Left lung (tissue), 10 donors: ENCODE results near the gene SMYD4. TPM values are rescaled to one million over a fixed set of nuclear protein-coding genes. Genes with fewer than 3 reads are reported as not detected.

Experiments
- ATAC-seq: fragments of 200-7000 bp; cut with Tn5 transposase; one replicate; pipeline ENCODE4 v1.9.1; 2020; ENCODE audit warnings: moderate library complexity
- DNase-seq, 4 donors: peaks; one replicate each; pipeline ENCODE4 v3.0.0-alpha.2; 2013 to 2020
- H3K27ac ChIP-seq, 2 donors: fragments of 200-600 bp; sonication (generic) in 1 of 2; one replicate each; pipeline versions ENCODE4 v1.5.0 to v1.8.0; 2020 to 2021
- H3K27me3 ChIP-seq, 2 donors: fragments of 200-600 bp; sonication (generic) in 1 of 2; one replicate each; pipeline versions ENCODE4 v1.5.0 to v1.8.0; 2020 to 2021
- H3K36me3 ChIP-seq, 2 donors: fragments of 200-600 bp; sonication (generic) in 1 of 2; one replicate each; pipeline versions ENCODE4 v1.5.0 to v1.8.0; 2020 to 2021
- H3K4me1 ChIP-seq, 2 donors: fragments of 200-600 bp; one replicate each; pipeline ENCODE4 v1.8.0; 2021
- H3K4me3 ChIP-seq, 2 donors: fragments of 200-600 bp; sonication (generic) in 1 of 2; one replicate each; pipeline versions ENCODE4 v1.5.0 to v1.8.0; 2020 to 2021; ENCODE audit warnings: mild to moderate bottlenecking in 1 of 2
- H3K9me3 ChIP-seq, 2 donors: fragments of 200-600 bp; sonication (generic) in 1 of 2; one replicate each; pipeline versions ENCODE4 v1.5.0 to v1.8.0; 2020 to 2021
- intact Hi-C, 2 donors: fragments of 100-400 bp; cut with DNase I; formaldehyde crosslinking; loops; one replicate each; pipeline versions ENCODE4 v1.11.2 to v1.14.2; 2022
- polyA plus RNA-seq, 6 donors: library from polyadenylated mRNA; unstranded; fragments of 120-200 nt; gene quantifications; one replicate each; pipeline ENCODE4 v1.2.1, GENCODE V29; 2013; ENCODE audit not compliant: insufficient read length in 6 of 6
- total RNA-seq, 2 donors: library from RNA; stranded (reverse); fragmentation: NEBNext Ultra II Directional; extraction: Animal tissue kit (Norgen Biotek cat#: 25700); gene quantifications; one replicate each; pipeline ENCODE4 v1.2.1, GENCODE V29; 2021
- TF ChIP-seq, protein P1 (sequence below), 2 donors: fragments of 200-600 bp; sonication (generic) in 1 of 2; IDR thresholded peaks; one replicate each; pipeline versions ENCODE4 v1.5.0 to v1.8.0; 2021; ENCODE audit warnings: antibody characterized with exemption in 2 of 2
- donor health status: DM: no; HTN: yes; CAD: no.
- donor health status: DM: no; HTN: no; CAD: no.

SMYD4 gene
- total and polyA plus RNA-seq, 8 donors = 13.3 to 24.7 (median 21.2) TPM

DNA sequence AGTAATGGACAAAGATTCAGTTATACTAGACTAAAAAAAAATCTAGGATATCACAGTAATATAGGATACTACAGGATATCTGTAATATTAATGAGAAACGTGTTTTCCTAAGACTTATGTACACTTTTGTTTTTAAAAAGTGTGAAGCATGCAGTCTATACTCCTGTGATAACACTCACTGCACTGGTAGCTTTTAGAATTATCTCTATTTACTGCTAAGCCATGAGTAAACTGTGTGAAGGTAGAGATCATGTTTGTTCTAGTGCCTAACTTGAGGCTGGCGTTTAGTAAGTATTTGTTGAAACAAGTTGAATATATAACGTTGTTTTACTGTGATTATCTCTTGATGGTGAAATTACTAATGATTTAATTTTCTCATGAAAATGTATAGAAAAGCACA lies 24.0 kb upstream of the SMYD4 start:
- Histone ChIP-seq H3K9me3 (no peaks in the 10 kb centered on the region), H3K4me1 (no peaks in the 10 kb centered on the region), H3K27ac (no peak overlapping the region), H3K36me3 (peaks cover 0 to 51% of the 10 kb centered on the region in 2 donors), H3K4me3 (no peak overlapping the region), H3K27me3 (no peaks in the 10 kb centered on the region)
- TF ChIP-seq, protein P1, sequence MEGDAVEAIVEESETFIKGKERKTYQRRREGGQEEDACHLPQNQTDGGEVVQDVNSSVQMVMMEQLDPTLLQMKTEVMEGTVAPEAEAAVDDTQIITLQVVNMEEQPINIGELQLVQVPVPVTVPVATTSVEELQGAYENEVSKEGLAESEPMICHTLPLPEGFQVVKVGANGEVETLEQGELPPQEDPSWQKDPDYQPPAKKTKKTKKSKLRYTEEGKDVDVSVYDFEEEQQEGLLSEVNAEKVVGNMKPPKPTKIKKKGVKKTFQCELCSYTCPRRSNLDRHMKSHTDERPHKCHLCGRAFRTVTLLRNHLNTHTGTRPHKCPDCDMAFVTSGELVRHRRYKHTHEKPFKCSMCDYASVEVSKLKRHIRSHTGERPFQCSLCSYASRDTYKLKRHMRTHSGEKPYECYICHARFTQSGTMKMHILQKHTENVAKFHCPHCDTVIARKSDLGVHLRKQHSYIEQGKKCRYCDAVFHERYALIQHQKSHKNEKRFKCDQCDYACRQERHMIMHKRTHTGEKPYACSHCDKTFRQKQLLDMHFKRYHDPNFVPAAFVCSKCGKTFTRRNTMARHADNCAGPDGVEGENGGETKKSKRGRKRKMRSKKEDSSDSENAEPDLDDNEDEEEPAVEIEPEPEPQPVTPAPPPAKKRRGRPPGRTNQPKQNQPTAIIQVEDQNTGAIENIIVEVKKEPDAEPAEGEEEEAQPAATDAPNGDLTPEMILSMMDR (IDR thresholded peaks at IDR 0.05) = no peak
- DNase-seq = no peak
- ATAC-seq = no peak
- intact Hi-C loops = no loop called here

DNA sequence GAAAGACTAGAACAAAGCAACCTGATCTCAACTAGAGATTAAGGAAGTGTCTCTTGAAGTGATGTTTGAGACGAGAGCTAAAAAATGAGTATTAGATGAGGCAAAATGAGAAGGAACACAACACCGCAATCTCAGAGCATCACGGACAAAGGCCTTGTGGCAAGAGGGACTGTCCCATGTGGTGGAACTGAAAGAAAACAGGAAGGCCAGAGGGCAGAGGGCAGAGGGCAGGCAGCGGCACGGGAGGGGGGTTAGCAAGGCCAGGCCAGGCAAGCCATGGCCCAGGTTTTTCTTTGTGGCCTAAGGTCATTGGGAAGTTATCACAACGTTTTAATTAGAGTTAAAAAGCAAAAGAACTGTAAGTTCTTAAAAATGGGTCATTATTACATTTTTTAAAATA lies 22.6 kb upstream of the SMYD4 start:
- no peaks in the 10 kb centered on the region for H3K9me3 ChIP-seq
- intact Hi-C loops = no loop called here
- no peaks in the 10 kb centered on the region for H3K4me1 ChIP-seq
- H3K4me3 ChIP-seq = no peak overlapping the region
- TF ChIP-seq, protein P1 (IDR thresholded peaks at IDR 0.05) = no peak
- H3K27me3 ChIP-seq = no peaks in the 10 kb centered on the region
- ATAC-seq (no peak), DNase-seq (no peak)
- H3K27ac ChIP-seq = no peak overlapping the region
- peaks cover 0 to 55% of the 10 kb centered on the region in 2 donors for H3K36me3 ChIP-seq

DNA sequence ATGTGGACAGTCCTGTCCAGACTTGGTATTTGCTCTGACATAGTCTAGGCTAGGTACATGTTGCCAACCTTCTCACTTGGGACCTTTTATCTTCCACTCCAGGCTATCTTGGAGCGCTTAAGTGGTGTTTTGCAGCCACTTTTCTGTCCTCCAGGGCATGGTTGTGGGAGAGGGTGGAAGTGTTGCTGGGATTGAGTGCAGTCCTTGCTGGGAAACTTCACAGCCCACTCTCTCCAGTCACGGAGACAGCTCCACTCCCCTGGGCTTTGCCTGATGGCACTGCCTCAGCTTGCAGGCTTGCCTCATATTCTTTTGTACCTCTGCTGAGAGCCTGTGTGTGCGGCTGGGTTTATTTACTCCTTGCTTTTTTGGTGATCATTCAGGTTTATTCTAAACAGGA lies 17.5 kb upstream of the SMYD4 start:
- ATAC-seq = peak; percentile 96
- no peaks in the 10 kb centered on the region for H3K9me3 ChIP-seq
- H3K4me1 ChIP-seq = no peaks in the 10 kb centered on the region
- peak in 1 of 4 donors; percentile 40 for DNase-seq
- H3K36me3 ChIP-seq = peaks cover 0 to 70% of the 10 kb centered on the region in 2 donors
- intact Hi-C loops = no loop called here
- no peak overlapping the region for H3K4me3 ChIP-seq
- no peak overlapping the region for H3K27ac ChIP-seq
- TF ChIP-seq, protein P1 (IDR thresholded peaks at IDR 0.05) = no peak
- no peaks in the 10 kb centered on the region for H3K27me3 ChIP-seq

DNA sequence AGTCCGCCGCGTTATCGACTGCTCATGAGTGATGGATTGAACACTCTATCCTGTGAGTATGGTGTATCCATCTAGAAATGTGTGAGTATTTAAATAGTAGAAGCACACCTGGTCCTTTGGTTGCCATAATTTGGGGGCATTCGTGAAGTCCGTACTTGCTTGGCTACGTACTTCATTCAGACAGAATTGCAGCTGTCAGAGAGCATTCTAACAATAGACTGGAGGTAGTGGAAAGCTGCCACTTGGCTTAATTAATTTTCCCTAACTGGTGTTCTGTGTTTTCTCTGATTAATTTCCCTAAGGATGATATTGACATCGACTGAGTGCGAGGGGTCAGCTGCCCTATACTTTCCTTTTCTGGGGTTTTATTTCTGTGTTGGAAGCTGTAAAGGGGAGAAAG lies 14.2 kb upstream of the SMYD4 start:
- DNase-seq (no peak), ATAC-seq (no peak)
- Histone ChIP-seq H3K4me3 (no peak overlapping the region), H3K36me3 (peaks cover 0 to 62% of the 10 kb centered on the region in 2 donors), H3K9me3 (no peaks in the 10 kb centered on the region), H3K27me3 (no peaks in the 10 kb centered on the region), H3K4me1 (no peaks in the 10 kb centered on the region), H3K27ac (no peak overlapping the region)
- intact Hi-C loops = no loop called here
- TF ChIP-seq, protein P1 (IDR thresholded peaks at IDR 0.05) = no peak

DNA sequence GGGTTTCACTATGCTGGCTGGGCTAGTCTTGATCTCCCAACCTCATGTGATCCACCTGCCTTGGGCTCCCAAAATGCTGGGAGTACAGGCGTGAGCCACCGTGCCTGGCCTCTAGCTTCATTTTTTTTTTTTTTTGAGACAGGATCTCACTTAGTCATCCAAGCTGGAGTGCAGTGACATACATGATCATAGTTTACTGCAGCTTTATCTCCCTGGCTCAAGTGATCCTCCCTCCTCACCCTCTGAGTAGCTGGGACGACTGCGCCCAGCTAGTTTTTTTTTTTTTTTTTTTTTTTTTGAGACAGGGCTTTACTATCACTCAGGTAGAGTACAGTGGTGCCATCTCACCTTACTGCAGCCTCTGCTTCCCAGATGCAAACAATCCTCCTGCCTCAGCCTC lies 9.8 kb upstream of the SMYD4 start:
- H3K36me3 ChIP-seq = peaks cover 0 to 41% of the 10 kb centered on the region in 2 donors
- no peak overlapping the region for H3K4me3 ChIP-seq
- no peaks in the 10 kb centered on the region for H3K27me3 ChIP-seq
- DNase-seq = no peak
- intact Hi-C loops = no loop called here
- no peaks in the 10 kb centered on the region for H3K4me1 ChIP-seq
- H3K9me3 ChIP-seq = no peaks in the 10 kb centered on the region
- TF ChIP-seq, protein P1 (IDR thresholded peaks at IDR 0.05) = no peak
- ATAC-seq = no peak
- no peak overlapping the region for H3K27ac ChIP-seq
